Aortic smooth muscle cell (primary cell): ENCODE data around the gene TMEM256. TPM values are rescaled to one million over a fixed set of nuclear protein-coding genes. Genes with fewer than 3 reads are reported as not detected.

Experiments
- total RNA-seq: library from RNA; depleted of rRNA; stranded (reverse); fragments of >200 nt; gene quantifications from 2 replicates; pipeline ENCODE4 v1.2.3, GENCODE V29; 2014

TMEM256 gene
- total RNA-seq = 55.4 and 82.8 TPM in 2 replicates

GRCh38 chr17:7403977-7404736 lies at the start of gene TMEM256:
TSS of gene TMEM256 (minus strand) at chr17:7404097. CDS start at chr17:7404084, 13 bp downstream.

GRCh38 chr17:7444682-7445618 lies 41.1 kb upstream of the TMEM256 start, which contains the start of gene CHRNB1:
TSS of gene CHRNB1 (plus strand) at chr17:7445061. CDS start at chr17:7445128, 67 bp downstream.

DNA sequence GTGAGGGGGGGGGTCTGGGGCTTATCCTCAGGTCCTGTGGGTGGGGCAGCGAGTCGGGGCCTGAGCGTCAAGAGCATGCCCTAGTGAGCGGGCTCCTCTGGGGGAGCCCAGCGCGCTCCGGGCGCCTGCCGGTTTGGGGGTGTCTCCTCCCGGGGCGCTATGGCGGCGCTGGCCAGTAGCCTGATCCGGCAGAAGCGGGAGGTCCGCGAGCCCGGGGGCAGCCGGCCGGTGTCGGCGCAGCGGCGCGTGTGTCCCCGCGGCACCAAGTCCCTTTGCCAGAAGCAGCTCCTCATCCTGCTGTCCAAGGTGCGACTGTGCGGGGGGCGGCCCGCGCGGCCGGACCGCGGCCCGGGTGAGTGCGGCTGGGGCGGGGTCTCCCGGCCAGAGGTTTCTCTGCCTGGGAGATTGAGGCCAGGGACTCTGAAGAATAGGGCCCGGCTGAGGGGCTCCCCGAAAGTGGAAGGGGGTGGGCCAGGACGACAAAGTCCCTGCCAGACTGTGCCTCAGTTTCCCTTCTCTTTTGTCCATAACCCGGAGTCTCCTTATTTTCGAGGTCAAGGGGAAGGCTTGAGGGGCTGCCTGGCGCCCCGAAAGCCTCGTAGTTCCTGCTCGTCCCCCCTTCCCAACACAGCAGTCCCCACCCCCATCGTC lies 35.7 kb upstream of the TMEM256 start, which contains the start of gene FGF11:
Gene FGF11 (plus strand): TSS at position 51 of the 651 bp plus-strand sequence. CDS start 109 bp downstream, at position 160.

GRCh38 chr17:7428557-7428956 lies 24.7 kb upstream of the TMEM256 start, which contains the start of gene SPEM3:
TSS of gene SPEM3 (plus strand) at chr17:7428857. CDS start at chr17:7428903, 46 bp downstream.

DNA sequence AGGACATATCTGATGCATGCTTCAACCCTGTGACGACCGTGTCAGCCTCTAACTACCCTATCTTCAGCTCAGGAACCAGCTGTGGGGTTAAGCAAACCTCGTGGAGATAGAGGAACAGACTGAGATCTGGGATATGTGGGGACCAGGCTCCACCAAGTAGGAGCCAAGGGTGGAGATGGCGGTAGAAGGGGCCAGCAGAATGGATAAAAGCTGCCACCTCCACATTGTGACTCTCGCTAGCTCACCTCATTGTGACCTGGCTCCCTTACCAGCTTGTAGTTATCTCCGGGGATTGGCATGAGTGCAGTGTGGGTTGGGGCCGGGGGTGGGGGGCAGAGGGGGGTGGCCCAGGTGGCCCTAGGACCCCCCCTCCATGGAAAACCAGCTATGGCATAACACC lies 21.4 kb upstream of the TMEM256 start, which contains the start of gene SPEM2:
Gene SPEM2 (plus strand): TSS at position 301 of the 400 bp plus-strand sequence. CDS start 73 bp downstream, at position 374.

GRCh38 chr17:7419819-7420610 lies 16.1 kb upstream of the TMEM256 start, which contains the start of gene SPEM1:
TSS of gene SPEM1 (plus strand) at chr17:7420324. CDS start at chr17:7420385, 61 bp downstream.

DNA sequence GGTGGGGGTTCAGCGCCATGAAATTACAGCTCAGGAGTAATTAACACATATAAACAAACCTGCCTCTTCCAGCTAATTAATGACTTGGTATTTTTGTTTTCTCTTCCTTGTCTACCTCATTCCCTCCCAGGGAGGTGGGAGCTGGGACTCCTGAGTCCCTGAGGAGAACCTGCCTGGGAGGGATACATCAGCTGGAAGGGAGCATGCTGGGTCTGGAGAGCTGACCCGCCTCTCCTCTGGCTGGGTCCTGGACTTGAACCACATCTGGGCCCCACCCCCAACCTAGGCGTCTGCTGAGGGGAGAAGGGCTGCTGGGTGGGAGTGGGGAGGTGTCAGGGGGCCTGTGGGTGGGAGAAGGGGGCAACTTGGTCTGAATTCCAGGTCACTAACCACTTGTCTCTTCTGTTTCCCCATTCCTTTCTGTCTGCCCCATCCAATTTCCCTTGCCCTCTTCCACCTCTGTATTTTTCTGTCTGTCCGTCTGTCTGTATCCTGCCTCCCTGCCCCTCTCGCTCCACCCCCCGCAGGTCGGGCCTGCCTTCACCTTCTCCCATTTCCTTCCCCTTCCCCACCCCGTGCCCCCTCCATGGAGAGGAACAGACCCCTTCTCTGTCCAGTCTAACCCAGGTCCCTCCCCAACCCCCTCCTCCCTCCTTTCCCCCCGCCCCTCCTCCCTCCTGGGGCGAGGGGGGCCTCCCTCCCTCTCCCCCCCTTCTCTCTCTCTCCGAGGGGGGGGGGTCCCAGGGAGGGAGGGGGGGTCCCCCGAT lies 3.8 kb upstream of the TMEM256 start, which contains the start of gene NLGN2:
Gene NLGN2 (plus strand): TSS at position 361 of the 767 bp plus-strand sequence. CDS start 411 bp downstream, outside the sequence.

GRCh38 chr17:7394452-7395191 lies 9.3 kb downstream of the TMEM256 start, which contains the start of gene PLSCR3:
TSS of gene PLSCR3 (minus strand) at chr17:7394525. CDS start at chr17:7394110, 415 bp downstream.

DNA sequence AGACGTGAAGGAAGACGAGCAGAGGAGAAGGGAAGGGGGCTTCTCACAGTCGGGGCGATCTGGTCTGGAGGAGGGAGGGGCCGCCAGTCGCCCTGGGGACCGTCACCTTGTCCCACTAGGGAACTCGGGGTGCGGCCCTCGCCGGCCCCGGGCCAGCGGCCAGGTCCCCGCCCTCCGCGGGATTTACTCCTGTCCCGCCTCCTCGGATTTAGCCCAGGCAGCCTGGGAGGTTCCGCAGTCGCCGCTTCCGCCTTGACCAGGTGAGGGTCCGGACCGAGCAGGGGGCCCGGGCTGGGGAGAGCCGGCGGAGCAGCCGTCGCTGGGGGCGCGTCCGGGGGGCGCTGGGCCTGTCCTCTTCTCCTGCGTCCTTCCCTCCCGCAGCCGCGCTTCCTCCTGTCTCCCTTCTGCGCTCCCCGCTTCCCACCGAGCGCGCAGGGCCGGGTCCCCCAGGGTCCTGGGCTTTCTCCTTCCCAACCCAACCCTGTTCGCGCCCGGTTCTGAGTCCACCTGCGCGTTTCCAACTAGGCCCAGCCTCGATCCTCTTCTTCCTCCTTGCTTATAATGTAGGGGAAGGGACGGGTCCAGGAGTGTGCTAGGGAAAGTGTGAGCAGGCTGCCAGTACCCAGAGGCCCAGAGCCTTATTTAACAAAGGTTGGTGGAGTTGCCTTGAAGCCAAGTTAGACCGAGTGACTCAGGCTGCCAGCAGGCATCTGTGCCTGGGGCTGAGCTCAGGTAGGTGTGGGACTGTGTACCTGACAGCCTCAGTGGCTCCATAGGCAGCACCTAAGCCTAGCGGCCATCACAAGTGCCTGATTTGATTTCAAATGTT lies 22.8 kb downstream of the TMEM256 start, which contains the start of gene TNK1:
Gene TNK1 (plus strand): TSS at position 235 of the 829 bp plus-strand sequence. CDS start 1,838 bp downstream, outside the sequence.

DNA sequence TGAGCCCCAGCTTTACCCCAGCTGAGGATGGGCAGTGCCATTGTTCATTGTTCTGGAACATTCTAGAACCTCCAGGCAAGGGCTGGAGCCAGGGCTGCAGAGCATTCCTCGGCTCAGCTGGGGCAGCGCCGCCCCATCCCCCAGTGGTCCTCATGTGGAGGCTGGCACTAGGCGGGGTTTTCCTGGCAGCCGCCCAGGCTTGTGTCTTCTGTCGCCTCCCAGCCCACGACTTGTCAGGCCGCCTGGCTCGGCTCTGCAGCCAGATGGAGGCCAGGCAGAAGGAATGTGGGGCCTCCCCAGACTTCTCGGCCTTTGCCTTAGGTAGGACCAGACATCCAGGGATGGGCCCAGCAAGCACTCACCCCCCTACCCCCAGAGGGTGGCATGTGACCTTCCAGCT lies 48.8 kb downstream of the TMEM256 start, which contains the start of gene TMEM95:
Gene TMEM95 (plus strand): TSS at position 104 of the 400 bp plus-strand sequence. CDS start 49 bp downstream, at position 153.

Other genes starting within 250 kb of the TMEM256 start
- 0.66 and 0.68 TPM in 2 replicates for gene ASGR1, start 224.7 kb downstream of the TMEM256 start, total RNA-seq
- 15.0 and 16.0 TPM in 2 replicates for gene DLG4, start 184.3 kb downstream of the TMEM256 start, total RNA-seq
- gene ACADVL, start 184.2 kb downstream of the TMEM256 start, total RNA-seq = 273 and 426 TPM in 2 replicates
- 69.3 and 76.5 TPM in 2 replicates for gene DVL2, start 169.6 kb downstream of the TMEM256 start, total RNA-seq
- 33.3 and 34.9 TPM in 2 replicates for gene PHF23, start 164.6 kb downstream of the TMEM256 start, total RNA-seq
- 172 and 209 TPM in 2 replicates for gene GABARAP, start 161.6 kb downstream of the TMEM256 start, total RNA-seq
- 17.6 and 35.4 TPM in 2 replicates for gene CTDNEP1, start 152.4 kb downstream of the TMEM256 start, total RNA-seq
- 29.7 and 35.6 TPM in 2 replicates for gene ELP5, start 151.9 kb downstream of the TMEM256 start, total RNA-seq
- 3.5 and 8.2 TPM in 2 replicates for gene CLDN7, start 141.6 kb downstream of the TMEM256 start, total RNA-seq
- gene SLC2A4, start 122.4 kb downstream of the TMEM256 start, total RNA-seq = 0.13 and 0.19 TPM in 2 replicates
- gene YBX2, start 109.5 kb downstream of the TMEM256 start, total RNA-seq = not detected in 2 replicates
- 541 and 738 TPM in 2 replicates for gene EIF5A, start 96.5 kb downstream of the TMEM256 start, total RNA-seq
- gene GPS2, start 88.7 kb downstream of the TMEM256 start, total RNA-seq = 33.6 and 40.6 TPM in 2 replicates
- gene NEURL4, start 74.8 kb downstream of the TMEM256 start, total RNA-seq = 14.2 and 18.9 TPM in 2 replicates
- gene ACAP1, start 67.6 kb downstream of the TMEM256 start, total RNA-seq = 0.56 and 2.2 TPM in 2 replicates
- gene KCTD11, start 51.9 kb downstream of the TMEM256 start, total RNA-seq = 5.8 and 5.9 TPM in 2 replicates
- gene TMEM95, start 48.9 kb downstream of the TMEM256 start, total RNA-seq = not detected in 2 replicates
- not detected in 2 replicates for gene TNK1, start 23.0 kb downstream of the TMEM256 start, total RNA-seq
- 18.6 and 25.4 TPM in 2 replicates for gene PLSCR3, start 9.6 kb downstream of the TMEM256 start, total RNA-seq
- gene NLGN2, start 3.7 kb upstream of the TMEM256 start, total RNA-seq = 2.5 and 6.7 TPM in 2 replicates
- gene SPEM1, start 16.2 kb upstream of the TMEM256 start, total RNA-seq = not detected in 2 replicates
- gene SPEM2, start 21.5 kb upstream of the TMEM256 start, total RNA-seq = not detected in 2 replicates
- gene SPEM3, start 24.8 kb upstream of the TMEM256 start, total RNA-seq = not detected in 2 replicates
- 2.4 and 3.2 TPM in 2 replicates for gene TMEM102, start 31.3 kb upstream of the TMEM256 start, total RNA-seq
- 0.13 and 0.19 TPM in 2 replicates for gene FGF11, start 35.4 kb upstream of the TMEM256 start, total RNA-seq
- 6.6 and 7.6 TPM in 2 replicates for gene CHRNB1, start 41.0 kb upstream of the TMEM256 start, total RNA-seq
- 18.2 and 23.6 TPM in 2 replicates for gene ZBTB4, start 75.5 kb upstream of the TMEM256 start, total RNA-seq
- not detected in 2 replicates for gene SLC35G6, start 77.3 kb upstream of the TMEM256 start, total RNA-seq
- gene POLR2A, start 80.3 kb upstream of the TMEM256 start, total RNA-seq = 98.6 and 101 TPM in 2 replicates
- 9.2 and 21.8 TPM in 2 replicates for gene TNFSF12, start 145.0 kb upstream of the TMEM256 start, total RNA-seq
- gene TNFSF13, start 154.7 kb upstream of the TMEM256 start, total RNA-seq = 3.4 and 4.1 TPM in 2 replicates
- gene SENP3, start 157.8 kb upstream of the TMEM256 start, total RNA-seq = 55.3 and 71.7 TPM in 2 replicates
- 47.7 and 75.6 TPM in 2 replicates for gene CD68, start 175.5 kb upstream of the TMEM256 start, total RNA-seq
- 41.5 and 57.2 TPM in 2 replicates for gene MPDU1, start 179.8 kb upstream of the TMEM256 start, total RNA-seq
- 0.19 and 0.26 TPM in 2 replicates for gene SOX15, start 186.0 kb upstream of the TMEM256 start, total RNA-seq
- 45.9 and 56.7 TPM in 2 replicates for gene FXR2, start 210.8 kb upstream of the TMEM256 start, total RNA-seq
- 45.6 and 50.5 TPM in 2 replicates for gene SAT2, start 223.7 kb upstream of the TMEM256 start, total RNA-seq
- gene SHBG, start 226.0 kb upstream of the TMEM256 start, total RNA-seq = 0.26 and 0.50 TPM in 2 replicates
- under 0.01 TPM in 2 replicates for gene ATP1B2, start 246.8 kb upstream of the TMEM256 start, total RNA-seq